ENCODE results near the gene CABP1.

CABP1 gene

DNA sequence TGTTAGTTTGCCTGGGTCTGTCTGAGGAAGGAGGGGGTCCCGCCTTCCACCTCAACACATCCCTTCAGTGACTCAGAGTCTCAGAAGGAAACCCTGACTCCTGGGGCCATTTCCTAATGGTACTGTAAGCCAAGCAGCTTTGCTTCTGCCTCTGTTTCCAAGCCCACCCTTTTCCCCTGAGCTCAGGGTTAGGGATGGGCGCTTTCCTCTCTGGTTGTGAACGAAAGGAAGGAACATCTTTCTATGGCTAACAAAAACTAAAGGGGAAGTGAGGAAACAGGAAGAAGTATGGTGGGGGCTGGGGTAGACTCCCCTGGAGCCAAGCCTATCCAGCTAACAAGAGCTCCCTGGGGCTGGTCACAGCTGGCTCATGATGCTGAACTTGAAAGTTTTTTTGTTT, 58.2 kb downstream of the CABP1 start:
- no peak for DNase-seq

GRCh38 chr12:120699553-120699952, 59.1 kb downstream of the CABP1 start:
- DNase-seq, result no peak

- DNase-seq, result no peak
Measured at GRCh38 chr12:120700886-120701285, 60.5 kb downstream of the CABP1 start.

DNA sequence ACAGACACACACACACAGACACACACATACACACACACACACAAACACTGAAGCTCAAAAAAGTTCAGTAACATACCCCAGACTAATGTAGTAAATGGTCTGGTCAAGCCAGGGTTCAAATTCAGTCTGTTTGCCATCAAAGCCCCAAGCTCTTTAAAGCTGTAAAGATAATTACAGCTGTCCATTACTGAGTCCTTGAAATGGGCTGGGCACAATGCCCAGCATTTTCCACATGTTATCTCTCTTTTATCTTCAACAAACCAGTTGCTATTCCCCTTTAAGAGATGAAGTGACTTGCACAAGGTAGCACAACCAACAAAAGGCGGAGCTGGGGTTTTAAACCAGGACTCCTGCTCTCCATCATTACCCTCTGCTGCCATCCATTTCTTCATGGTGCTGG, 62.2 kb downstream of the CABP1 start:
- no peak for DNase-seq

DNA sequence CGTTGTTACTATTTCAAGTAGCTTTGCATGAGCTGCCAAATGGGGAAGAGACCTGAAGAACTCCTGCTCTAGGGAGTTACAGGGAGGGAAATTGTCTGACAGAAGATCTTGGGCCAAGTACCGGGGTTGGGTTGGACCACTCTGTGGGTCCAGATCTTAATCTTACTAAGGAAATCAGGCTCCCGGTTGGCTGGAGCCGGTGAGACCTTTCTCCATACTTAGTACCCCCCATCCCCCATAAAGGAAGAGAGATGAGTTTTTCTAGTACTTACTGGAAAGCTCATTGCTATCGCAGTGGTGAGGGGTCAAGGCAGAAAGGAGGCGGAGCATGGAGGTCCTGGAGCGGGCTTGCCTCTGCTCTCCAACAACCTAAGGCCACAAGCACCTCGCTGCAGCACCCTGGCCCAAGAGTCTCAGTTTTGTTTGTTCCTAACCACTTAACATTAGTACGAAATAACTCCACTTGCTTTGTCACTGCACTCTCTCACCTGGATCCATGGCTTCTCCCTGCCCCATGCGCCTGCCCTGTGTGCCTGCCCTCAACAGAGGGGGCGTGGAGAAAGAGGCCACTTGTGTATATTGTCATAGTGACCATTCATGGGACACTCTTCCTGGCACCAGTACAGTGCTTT, 63.0 kb downstream of the CABP1 start:
- DNase-seq, result no peak

DNA sequence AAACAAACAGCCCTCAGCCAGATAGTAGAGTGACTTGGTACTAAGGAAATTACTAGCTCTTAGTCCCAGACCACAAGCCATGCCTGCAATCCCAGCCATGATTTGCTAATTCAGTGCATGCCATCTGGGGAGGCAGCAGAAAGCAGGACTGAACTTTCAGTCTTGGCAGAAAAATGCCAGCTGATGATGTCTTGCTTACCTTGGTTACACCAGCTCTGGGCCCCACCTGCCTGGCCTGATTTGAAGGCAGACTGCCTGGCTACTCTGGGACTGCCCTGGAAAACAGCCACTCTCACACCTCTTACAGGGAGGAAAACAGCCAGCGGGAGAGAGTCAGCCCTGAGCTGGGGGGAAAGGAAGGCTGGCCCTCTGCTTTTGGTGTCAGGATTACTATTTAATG, 65.2 kb downstream of the CABP1 start:
- DNase-seq, result no peak

- DNase-seq, result no peak
Measured at GRCh38 chr12:120706029-120706428, 65.6 kb downstream of the CABP1 start.

GRCh38 chr12:120708651-120709050, 68.2 kb downstream of the CABP1 start:
- no peak for DNase-seq

DNA sequence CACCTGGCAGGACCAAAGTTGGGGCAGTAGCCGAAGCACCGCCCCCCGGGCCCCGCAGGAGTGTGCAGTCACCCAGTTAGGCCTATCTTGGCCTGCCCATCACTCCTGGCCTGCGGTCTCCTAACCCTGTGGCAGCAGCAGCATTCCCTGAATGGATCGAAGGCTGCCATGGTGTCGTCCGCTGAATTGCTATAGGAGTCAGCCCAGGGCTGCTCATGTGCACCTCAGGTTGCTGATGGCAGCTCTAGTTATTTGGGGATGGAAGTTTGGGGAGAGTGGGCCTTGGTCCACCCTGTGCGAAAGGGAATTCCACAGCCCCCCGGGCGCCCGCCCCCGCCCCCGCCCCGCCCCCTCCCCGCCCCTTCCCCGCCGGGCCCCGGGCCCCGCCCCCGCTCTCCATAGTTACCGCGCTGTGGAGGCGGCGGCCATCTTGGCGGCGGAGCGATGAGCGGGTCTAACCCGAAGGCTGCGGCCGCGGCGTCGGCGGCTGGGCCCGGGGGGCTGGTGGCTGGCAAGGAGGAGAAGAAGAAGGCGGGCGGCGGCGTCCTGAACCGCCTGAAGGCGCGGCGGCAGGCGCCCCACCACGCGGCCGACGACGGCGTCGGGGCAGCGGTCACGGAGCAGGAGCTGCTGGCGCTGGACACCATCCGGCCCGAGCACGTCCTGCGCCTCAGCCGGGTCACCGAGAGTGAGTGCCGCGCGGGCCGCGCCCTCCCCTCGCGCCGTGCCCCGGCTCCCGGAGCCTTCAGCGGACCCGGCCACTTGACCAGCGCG, 69.8 kb downstream of the CABP1 start, which contains the start of gene UNC119B:
TSS of gene UNC119B (plus strand) at position 428 of the 774 bp plus-strand sequence. CDS start at position 445, 17 bp downstream.
- peak; percentile 26 for DNase-seq

- DNase-seq, result no peak
Measured at GRCh38 chr12:120710805-120711296, 70.4 kb downstream of the CABP1 start.

DNA sequence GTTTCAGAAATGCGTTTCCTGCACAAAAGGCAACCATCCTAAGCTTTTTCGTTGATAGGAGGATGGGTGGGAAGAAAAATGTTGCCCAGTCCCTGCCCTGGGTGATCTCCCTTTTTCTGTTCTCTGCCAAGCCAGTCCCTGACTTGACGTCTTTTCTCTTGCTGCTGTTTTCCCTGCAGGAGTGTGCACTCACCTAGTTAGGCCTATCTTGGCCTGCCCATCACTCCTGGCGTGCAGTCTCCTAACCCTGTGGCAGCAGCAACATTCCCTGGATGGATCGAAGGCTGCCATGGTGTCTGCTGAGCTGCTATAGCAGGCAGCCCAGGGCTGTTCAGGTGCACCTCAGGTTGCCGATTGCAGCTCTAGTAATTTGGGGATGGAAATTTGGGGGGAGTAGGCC, 71.0 kb downstream of the CABP1 start:
- DNase-seq, result no peak

DNA sequence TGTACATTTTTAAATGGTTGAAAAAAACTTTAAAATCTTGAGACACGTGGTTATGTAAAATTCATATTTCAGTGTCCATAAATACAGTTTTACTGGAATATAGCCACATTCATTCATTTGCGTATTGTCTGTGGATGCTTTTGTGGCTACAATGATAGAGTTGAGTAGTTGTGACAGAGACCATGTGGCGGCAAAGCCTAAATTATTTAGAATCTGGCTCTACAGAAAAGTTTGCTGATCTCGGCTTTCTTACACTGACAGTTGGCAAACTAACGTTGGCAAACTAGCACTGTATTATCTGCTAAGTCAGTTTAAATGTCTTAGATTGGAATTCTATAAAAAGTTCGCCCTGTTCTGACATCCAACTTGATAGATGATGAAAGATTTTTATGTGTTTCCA, 72.2 kb downstream of the CABP1 start:
- DNase-seq, result no peak

DNA sequence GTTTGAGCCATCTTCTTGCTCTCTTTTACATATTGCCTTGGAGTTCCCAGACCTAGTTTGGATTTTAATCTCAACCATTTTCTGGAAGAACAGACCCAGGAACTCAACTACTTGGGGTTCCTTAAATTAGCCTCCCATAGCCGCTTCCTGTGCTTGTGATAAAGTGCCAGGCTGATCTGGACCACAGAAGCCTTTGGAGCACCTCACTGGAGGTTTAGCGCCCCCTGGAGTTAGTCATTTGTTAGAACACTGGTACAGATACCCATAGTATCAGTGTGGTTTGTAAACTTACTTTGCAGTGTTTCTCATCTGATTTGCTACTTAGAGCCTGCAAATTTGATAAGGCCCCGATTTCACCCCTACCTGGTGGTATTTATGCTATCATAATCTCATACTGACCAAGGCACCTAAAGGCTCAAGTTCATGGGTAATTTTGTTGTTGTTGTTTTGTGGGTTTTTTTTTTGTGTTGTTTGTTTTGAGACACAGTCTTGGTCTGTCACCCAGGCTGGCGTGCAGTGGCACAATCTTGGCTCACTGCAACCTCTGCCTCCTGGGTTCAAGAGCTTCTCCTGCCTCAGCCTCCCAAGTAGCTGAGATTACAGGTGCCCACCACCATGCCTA, 73.5 kb downstream of the CABP1 start:
- peak; percentile 79 for DNase-seq
